Vagina (tissue), 2 donors: ENCODE measurements around the gene SMAGP. TPM values are rescaled to one million over a fixed set of nuclear protein-coding genes. Genes with fewer than 3 reads are reported as not detected.

Experiments
- DNase-seq, 2 donors: peaks; one replicate each; pipeline ENCODE4 v3.0.0-alpha.2; 2017; ENCODE audit errors: extremely low spot score in 2 of 2
- H3K27ac ChIP-seq: fragments of 200-600 bp; sonication (generic); one replicate; pipeline ENCODE4 v1.5.1; 2019
- H3K27me3 ChIP-seq: fragments of 200-600 bp; sonication (generic); one replicate; pipeline ENCODE4 v1.5.1; 2019
- H3K36me3 ChIP-seq, 2 donors: fragments of 200-600 bp; sonication (generic); one replicate each; pipeline ENCODE4 v1.5.1; 2017 to 2019
- H3K4me1 ChIP-seq: fragments of 200-600 bp; sonication (generic); one replicate; pipeline ENCODE4 v1.5.1; 2019
- H3K4me3 ChIP-seq, 2 donors: fragments of 200-600 bp; sonication (generic); 1 replicate in 1 of 2; 2 replicates in 1 of 2; pipeline ENCODE4 v1.5.1; 2016 to 2019
- H3K9me3 ChIP-seq: fragments of 200-600 bp; sonication (generic); one replicate; pipeline ENCODE4 v1.5.1; 2019
- POLR2A ChIP-seq, 2 donors: fragments of 450-650 bp; IDR thresholded peaks; one replicate each; pipeline ENCODE4 v1.6.1; 2017; ENCODE audit warnings: antibody characterized with exemption in 2 of 2, mild to moderate bottlenecking in 2 of 2, moderate library complexity in 2 of 2
- POLR2AphosphoS5 ChIP-seq, 2 donors: sonication (generic); formaldehyde crosslinking; IDR thresholded peaks; one replicate each; pipeline ENCODE4 v1.9.0; 2017; ENCODE audit warnings: antibody characterized with exemption in 2 of 2, mild to moderate bottlenecking in 2 of 2, low read depth in 1 of 2; ENCODE audit not compliant: insufficient read depth in 1 of 2
- intact Hi-C: fragments of 100-400 bp; cut with DNase I; formaldehyde crosslinking; loops from one replicate; pipeline ENCODE4 v1.15.1; 2023
- total RNA-seq: library from RNA; depleted of rRNA; stranded (reverse); fragments of >200 nt; gene quantifications from one replicate; pipeline ENCODE4 v1.2.3, GENCODE V29; 2016
- TF ChIP-seq, protein P1 (sequence below), 3 experiments: fragments of 450-650 bp in 2 of 3; fragments of 200-600 bp in 1 of 3; sonication (generic) in 1 of 3; IDR thresholded peaks; one replicate each; pipeline ENCODE4 v1.5.1; 2017 to 2019; ENCODE audit warnings: antibody characterized with exemption in 3 of 3, mild to moderate bottlenecking in 2 of 3, moderate library complexity in 2 of 3

The SMAGP gene
- total RNA-seq, 1 donor from 2014 or later, result 30.0 TPM

DNA sequence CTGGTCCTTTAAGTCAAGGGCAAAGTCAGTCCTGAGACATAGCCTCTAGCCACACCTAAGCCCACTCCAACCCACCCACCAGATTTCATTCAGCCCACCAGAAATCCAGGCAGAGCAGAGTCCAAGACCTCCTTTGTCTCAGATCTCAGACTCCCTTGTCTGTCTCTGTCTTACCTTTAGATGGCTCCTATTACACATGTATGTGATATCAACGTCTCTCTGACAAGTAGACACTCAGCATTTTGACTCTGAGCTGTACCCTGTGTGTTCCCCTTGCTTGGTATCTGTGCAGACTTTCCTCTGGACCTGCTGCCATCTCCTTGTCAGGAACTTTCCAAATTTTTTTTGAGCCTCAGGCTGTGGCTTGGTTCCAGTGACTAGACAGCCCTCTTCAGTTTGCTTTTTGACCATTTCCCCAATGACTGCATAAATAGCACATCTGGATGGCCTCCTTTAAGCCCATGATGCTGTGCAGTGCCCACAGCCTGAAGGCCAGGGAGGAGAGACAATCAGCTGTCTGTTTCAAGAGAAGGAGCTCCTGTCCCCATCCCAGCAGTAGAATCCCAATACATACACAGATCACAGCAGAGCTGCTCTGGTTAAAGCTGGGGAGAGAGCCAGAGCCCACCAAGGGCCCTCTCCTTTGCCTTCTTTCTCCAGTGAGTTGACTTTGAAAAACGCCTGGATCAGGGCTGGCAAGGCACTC lies 59.4 kb downstream of the SMAGP start:
- no peak overlapping the region for H3K4me3 ChIP-seq
- H3K4me1 ChIP-seq, result no peaks in the 10 kb centered on the region
- TF ChIP-seq POLR2AphosphoS5 (IDR thresholded peaks at IDR 0.05; ENCODE audit: insufficient read depth in 1 of 2, low read depth in 1 of 2), result no peak
- no peak for TF ChIP-seq POLR2A (IDR thresholded peaks at IDR 0.05)
- TF ChIP-seq, protein P1, sequence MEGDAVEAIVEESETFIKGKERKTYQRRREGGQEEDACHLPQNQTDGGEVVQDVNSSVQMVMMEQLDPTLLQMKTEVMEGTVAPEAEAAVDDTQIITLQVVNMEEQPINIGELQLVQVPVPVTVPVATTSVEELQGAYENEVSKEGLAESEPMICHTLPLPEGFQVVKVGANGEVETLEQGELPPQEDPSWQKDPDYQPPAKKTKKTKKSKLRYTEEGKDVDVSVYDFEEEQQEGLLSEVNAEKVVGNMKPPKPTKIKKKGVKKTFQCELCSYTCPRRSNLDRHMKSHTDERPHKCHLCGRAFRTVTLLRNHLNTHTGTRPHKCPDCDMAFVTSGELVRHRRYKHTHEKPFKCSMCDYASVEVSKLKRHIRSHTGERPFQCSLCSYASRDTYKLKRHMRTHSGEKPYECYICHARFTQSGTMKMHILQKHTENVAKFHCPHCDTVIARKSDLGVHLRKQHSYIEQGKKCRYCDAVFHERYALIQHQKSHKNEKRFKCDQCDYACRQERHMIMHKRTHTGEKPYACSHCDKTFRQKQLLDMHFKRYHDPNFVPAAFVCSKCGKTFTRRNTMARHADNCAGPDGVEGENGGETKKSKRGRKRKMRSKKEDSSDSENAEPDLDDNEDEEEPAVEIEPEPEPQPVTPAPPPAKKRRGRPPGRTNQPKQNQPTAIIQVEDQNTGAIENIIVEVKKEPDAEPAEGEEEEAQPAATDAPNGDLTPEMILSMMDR (IDR thresholded peaks at IDR 0.05), result no peak
- no peaks in the 10 kb centered on the region for H3K36me3 ChIP-seq
- no peak for DNase-seq
- intact Hi-C loops, result no loop called here
- no peaks in the 10 kb centered on the region for H3K27me3 ChIP-seq
- no peak overlapping the region for H3K27ac ChIP-seq
- no peaks in the 10 kb centered on the region for H3K9me3 ChIP-seq

- Histone ChIP-seq H3K9me3 (no peaks in the 10 kb centered on the region), H3K36me3 (no peaks in the 10 kb centered on the region), H3K4me3 (no peak overlapping the region), H3K4me1 (no peaks in the 10 kb centered on the region), H3K27me3 (no peaks in the 10 kb centered on the region), H3K27ac (no peak overlapping the region)
- DNase-seq, result no peak
- intact Hi-C loops, result no loop called here
- no peak for TF ChIP-seq POLR2A (IDR thresholded peaks at IDR 0.05)
- TF ChIP-seq, protein P1 (IDR thresholded peaks at IDR 0.05), result no peak
- no peak for TF ChIP-seq POLR2AphosphoS5 (IDR thresholded peaks at IDR 0.05; ENCODE audit: insufficient read depth in 1 of 2, low read depth in 1 of 2)
Observed at GRCh38 chr12:51209259-51209658, 61.0 kb downstream of the SMAGP start.

DNA sequence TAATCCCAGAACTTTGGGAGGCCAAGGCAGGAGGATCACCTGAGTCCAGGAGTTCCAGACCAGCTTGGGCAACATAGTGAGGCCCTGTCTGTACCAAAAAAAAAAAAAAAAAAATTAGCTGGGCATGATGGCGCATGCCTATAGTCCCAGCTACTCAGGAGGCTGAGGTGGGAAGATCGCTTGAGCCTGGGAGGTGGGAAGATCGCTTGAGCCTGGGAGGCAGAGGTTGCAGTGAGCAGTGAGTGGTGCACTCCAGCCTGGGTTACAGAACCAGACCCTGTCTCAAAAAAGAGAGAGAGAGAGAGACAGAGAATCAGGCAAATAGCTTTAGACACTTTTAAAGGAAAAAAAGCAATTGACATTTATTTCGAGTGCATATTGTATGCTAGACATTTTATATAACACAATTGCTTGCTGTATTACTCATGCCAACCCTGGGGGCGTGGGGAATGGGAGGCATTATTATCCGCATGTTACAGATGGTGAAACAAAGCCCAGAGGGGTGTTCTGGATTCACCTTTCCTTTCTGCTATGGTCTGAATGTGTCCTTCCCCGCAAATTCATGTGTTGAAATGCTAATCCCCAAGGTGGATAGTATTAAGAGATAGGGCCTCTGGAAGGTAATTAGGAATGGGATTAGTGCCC lies 62.1 kb downstream of the SMAGP start:
- TF ChIP-seq POLR2A (IDR thresholded peaks at IDR 0.05) (no peak), POLR2AphosphoS5 (IDR thresholded peaks at IDR 0.05; ENCODE audit: insufficient read depth in 1 of 2, low read depth in 1 of 2) (no peak)
- TF ChIP-seq, protein P1 (IDR thresholded peaks at IDR 0.05), result no peak
- Histone ChIP-seq H3K27ac (no peak overlapping the region), H3K9me3 (no peaks in the 10 kb centered on the region), H3K4me1 (no peaks in the 10 kb centered on the region), H3K27me3 (no peaks in the 10 kb centered on the region), H3K4me3 (no peak overlapping the region), H3K36me3 (no peaks in the 10 kb centered on the region)
- intact Hi-C loops, result no loop called here
- no peak for DNase-seq

GRCh38 chr12:51205350-51205749 lies 64.9 kb downstream of the SMAGP start:
- Histone ChIP-seq H3K4me3 (no peak overlapping the region), H3K27me3 (no peaks in the 10 kb centered on the region), H3K4me1 (no peaks in the 10 kb centered on the region), H3K36me3 (no peaks in the 10 kb centered on the region), H3K27ac (no peak overlapping the region), H3K9me3 (no peaks in the 10 kb centered on the region)
- intact Hi-C loops, result no loop called here
- TF ChIP-seq, protein P1 (IDR thresholded peaks at IDR 0.05), result no peak
- TF ChIP-seq POLR2A (IDR thresholded peaks at IDR 0.05), result no peak
- no peak for DNase-seq

DNA sequence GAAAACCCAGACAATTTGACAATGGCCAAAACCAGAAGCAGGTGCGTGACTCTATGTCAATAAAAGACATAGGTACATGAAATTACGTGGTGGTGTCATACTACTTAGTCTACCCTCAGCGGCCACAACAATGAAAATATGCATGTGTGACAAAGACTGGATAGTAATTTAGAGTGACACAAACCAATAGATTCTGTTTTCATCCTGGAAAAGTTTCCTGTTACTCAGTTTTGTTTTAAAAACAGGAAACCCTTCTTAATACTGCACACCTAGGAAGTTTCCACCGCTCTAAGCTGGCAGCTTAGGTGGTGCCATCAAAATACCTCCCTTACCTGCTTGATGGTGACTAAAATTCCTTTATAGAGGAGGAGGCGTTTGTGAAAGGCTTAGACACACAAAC lies 67.5 kb downstream of the SMAGP start:
- no peaks in the 10 kb centered on the region for H3K27me3 ChIP-seq
- H3K27ac ChIP-seq, result no peak overlapping the region
- no peaks in the 10 kb centered on the region for H3K9me3 ChIP-seq
- intact Hi-C loops, result no loop called here
- H3K4me3 ChIP-seq, result no peak overlapping the region
- TF ChIP-seq, protein P1 (IDR thresholded peaks at IDR 0.05), result no peak
- no peaks in the 10 kb centered on the region for H3K4me1 ChIP-seq
- H3K36me3 ChIP-seq, result peaks cover 0 to 4% of the 10 kb centered on the region in 2 donors
- no peak for DNase-seq
